Measurements from ENCODE around the gene A4GALT. TPM values are rescaled to one million over a fixed set of nuclear protein-coding genes. Genes with fewer than 3 reads are reported as not detected.

Gene A4GALT
- total and polyA plus RNA-seq, 2 experiments from 2014 or later = 7.0 to 16.2 TPM

- TF ChIP-seq ZNF462 (CRISPR knock-in tag; IDR thresholded peaks at IDR 0.05) (no peak), EZH2 (IDR thresholded peaks at IDR 0.05; ENCODE audit: low read depth, unreplicated experiment) (no peak)
Measured at GRCh38 chr22:42654436-42655073, 66.1 kb downstream of the A4GALT start (continued).

GRCh38 chr22:42653999-42654398 lies 66.7 kb downstream of the A4GALT start:
- no peaks in the 10 kb centered on the region for H3K9me3 Mint-ChIP-seq
- DNase-seq (ENCODE audit: low spot score) (no peak), ATAC-seq (no peak)
- H3K27me3 Mint-ChIP-seq (ENCODE audit: insufficient read depth, low read depth, poor library complexity) = peaks cover 14% of the 10 kb centered on the region
- Histone ChIP-seq H3K9me2 (ENCODE audit: insufficient read depth) (no peaks in the 10 kb centered on the region), H3K27ac (ENCODE audit: low read depth) (no peak overlapping the region), H4K20me1 (replicated peaks; ENCODE audit: insufficient read depth) (no peaks in the 10 kb centered on the region), H3K79me2 (replicated peaks; ENCODE audit: insufficient read depth) (no peaks in the 10 kb centered on the region), H2AFZ (no peak overlapping the region), H3K36me3 (ENCODE audit: insufficient read depth) (no peaks in the 10 kb centered on the region), H3K4me1 (ENCODE audit: insufficient read depth) (no peaks in the 10 kb centered on the region), H3F3A (replicated peaks; ENCODE audit: low read depth) (no peaks in the 10 kb centered on the region), H3K27me3 (ENCODE audit: insufficient read depth) (no peaks in the 10 kb centered on the region), H3K4me2 (no peak overlapping the region), H3K4me3 (no peak overlapping the region)
- H3K4me1 Mint-ChIP-seq = peaks cover 4% of the 10 kb centered on the region; the same call in 2 of the 3 replicates
- H3K36me3 Mint-ChIP-seq (ENCODE audit: low read depth) = no peaks in the 10 kb centered on the region
- no peak overlapping the region for H3K27ac Mint-ChIP-seq
- no peak overlapping the region for H3K4me3 Mint-ChIP-seq
- TF ChIP-seq EZH2 (IDR thresholded peaks at IDR 0.05; ENCODE audit: low read depth, unreplicated experiment) (no peak), NANOG (IDR thresholded peaks at IDR 0.05; ENCODE audit: borderline replicate concordance) (no peak), ZNF114 (CRISPR knock-in tag; IDR thresholded peaks at IDR 0.05) (no peak), STAT1 (IDR thresholded peaks at IDR 0.05; ENCODE audit: unreplicated experiment) (no peak), ZNF462 (CRISPR knock-in tag; IDR thresholded peaks at IDR 0.05) (no peak), POLR2AphosphoS5 (IDR thresholded peaks at IDR 0.05; ENCODE audit: low read depth) (no peak), ZNF331 (CRISPR knock-in tag; IDR thresholded peaks at IDR 0.05; ENCODE audit: low read depth) (no peak), ETS1 (IDR thresholded peaks at IDR 0.05) (no peak)
